GM12878 (cell line): ENCODE measurements around the gene ATP10A. TPM values are rescaled to one million over a fixed set of nuclear protein-coding genes. Genes with fewer than 3 reads are reported as not detected.
"Not testable (repeated sequence)": the region's sequence is repeated elsewhere in the genome, so short reads cannot be mapped to it uniquely, and the experiment has no call there.

Experiments
- ATAC-seq: fragments of 200-7000 bp; cut with Tn5 transposase; 3 replicates; pipeline ENCODE4 v1.9.1; 2020; ENCODE audit warnings: mild to moderate bottlenecking, moderate library complexity
- BruUV-seq: library from RNA; stranded (reverse); fragments of 400-500 nt; replicated peaks from 2 replicates; lab custom pipeline; 2021; lab: Mats Ljungman, UMichigan
- CTCF ChIA-PET: fragments of 300-600 bp; sonication (Branson Sonifier 250); formaldehyde crosslinking; extraction: SDS; loops from one replicate; lab custom pipeline; 2021; ENCODE audit warnings: inconsistent platforms; lab: Yijun Ruan, JAX
- POLR2A ChIA-PET: fragments of 350-600 bp; formaldehyde crosslinking; extraction: SDS; loops from one replicate; lab custom pipeline; 2021; ENCODE audit warnings: inconsistent platforms; lab: Charles Lee
- RAD21 ChIA-PET: fragments of 300-600 bp; sonication (Branson Sonifier 250); formaldehyde crosslinking; loops from one replicate; lab custom pipeline; 2023; ENCODE audit warnings: antibody characterized with exemption; ENCODE audit not compliant: unreplicated experiment; lab: Charles Lee
- SMC1A ChIA-PET: fragments of 300-600 bp; sonication (Branson Sonifier 250); formaldehyde crosslinking; loops from one replicate; lab custom pipeline; 2023; ENCODE audit not compliant: unreplicated experiment, uncharacterized antibody; lab: Charles Lee
- DNase-seq: peaks from one replicate; pipeline ENCODE4 v3.0.0-alpha.2; 2011; ENCODE audit warnings: low read depth, low spot score
- FAIRE-seq: peaks from 3 replicates; lab custom pipeline; 2011; peaks lifted over from hg19 to GRCh38; lab: Jason Lieb, UNC
- H2AFZ ChIP-seq: 2 replicates; pipeline ENCODE4 v1.6.0; 2011; ENCODE audit warnings: low read depth, low read length, control low read depth; ENCODE audit not compliant: control insufficient read depth
- H3K27ac ChIP-seq: 2 replicates; pipeline ENCODE4 v1.5.1; 2011; ENCODE audit warnings: control low read depth; ENCODE audit not compliant: control insufficient read depth, insufficient read depth
- H3K27me3 ChIP-seq, 2 experiments: replicated peaks in 1 of 2; 2 replicates each; pipeline versions ENCODE4 v1.6.0 to v1.6.1; 2011; ENCODE audit warnings: low read length in 1 of 2; ENCODE audit not compliant: control insufficient read depth in 2 of 2, insufficient read depth in 2 of 2
- H3K36me3 ChIP-seq, 2 experiments: 2 replicates each; pipeline ENCODE4 v1.5.1; 2011; ENCODE audit warnings: low read length in 1 of 2; ENCODE audit not compliant: control insufficient read depth in 2 of 2, insufficient read depth in 2 of 2
- H3K4me1 ChIP-seq: 2 replicates; pipeline ENCODE4 v1.6.1; 2011; ENCODE audit warnings: mild to moderate bottlenecking, low read length, moderate library complexity, mixed read lengths; ENCODE audit not compliant: control insufficient read depth, insufficient read depth
- H3K4me2 ChIP-seq: 2 replicates; pipeline ENCODE4 v1.6.0; 2011; ENCODE audit warnings: control low read depth; ENCODE audit not compliant: control insufficient read depth, insufficient read depth
- H3K4me3 ChIP-seq: fragments of 200-600 bp; sonication (generic); 2 replicates; pipeline ENCODE4 v1.5.1; 2016
- H3K79me2 ChIP-seq: 2 replicates; pipeline ENCODE4 v1.6.0; 2011; ENCODE audit warnings: low read length; ENCODE audit not compliant: control insufficient read depth, insufficient read depth
- H3K9ac ChIP-seq: 2 replicates; pipeline ENCODE4 v1.8.0; 2011; ENCODE audit warnings: low read length, control low read depth, mixed read lengths; ENCODE audit not compliant: control insufficient read depth, insufficient read depth
- H3K9me3 ChIP-seq: replicated peaks from 3 replicates; pipeline ENCODE4 v1.5.1; 2011; ENCODE audit warnings: mild to moderate bottlenecking, low read length; ENCODE audit not compliant: control insufficient read depth, insufficient read depth
- H4K20me1 ChIP-seq: 2 replicates; pipeline ENCODE4 v1.6.0; 2011; ENCODE audit not compliant: control insufficient read depth, insufficient read depth
- BACH1 ChIP-seq: fragments of 450-650 bp; IDR thresholded peaks from 2 replicates; pipeline ENCODE4 v1.6.1; 2017; ENCODE audit warnings: mild to moderate bottlenecking, borderline replicate concordance
- PRDM15 ChIP-seq: fragments of 450-650 bp; formaldehyde crosslinking; IDR thresholded peaks from 2 replicates; pipeline ENCODE4 v1.4.0; 2020; ENCODE audit warnings: mild to moderate bottlenecking, moderate library complexity
- ZBED1 ChIP-seq: IDR thresholded peaks from 2 replicates; pipeline ENCODE4 v1.6.1; 2016; ENCODE audit warnings: borderline replicate concordance
- WGBS: methylation state at CpG from one replicate; pipeline ENCODE4 v1.1.6; 2016; ENCODE audit warnings: low lambda C conversion rate; ENCODE audit not compliant: insufficient replicate concordance, insufficient coverage; ENCODE audit errors: missing lambda C conversion rate; 5-methylcytosine and 5-hydroxymethylcytosine counted together
- in situ Hi-C: fragments of 300-500 bp; cut with MboI; formaldehyde crosslinking; loops from 9 replicates; pipeline ENCODE4 v1.14.3; 2018; ENCODE audit warnings: mixed read lengths
- intact Hi-C: fragments of 100-400 bp; cut with micrococcal nuclease; formaldehyde crosslinking; loops from one replicate; pipeline ENCODE4 v1.14.2; 2022; ENCODE audit not compliant: unreplicated experiment
- polyA plus RNA-seq, 11 experiments: library from polyadenylated mRNA; depleted of rRNA in 4 of 11; unstranded in 6 of 11; stranded (reverse) in 5 of 11; fragments of >200 nt; fragmentation: Nextera tagmentation in 4 of 11; fragmentation: Illumina TruSeq in 1 of 11; extraction: Ambion mirVana in 4 of 11; extraction: Trizol in 1 of 11; gene quantifications; 1 replicate in 1 of 11; 2 replicates in 10 of 11; pipeline versions ENCODE4 v1.2.1 to v1.2.3, GENCODE V29; 2011 to 2016; ENCODE audit warnings: inconsistent platforms in 2 of 11, missing spikeins in 2 of 11, low read depth in 1 of 11
- total RNA-seq, 4 experiments: library from RNA; depleted of rRNA in 3 of 4; stranded (reverse); fragments of >200 nt in 3 of 4; fragmentation: Illumina TruSeq in 1 of 4; extraction: Trizol in 1 of 4; gene quantifications; 2 replicates each; pipeline versions ENCODE4 v1.2.1 to v1.2.3, GENCODE V29; 2013 to 2021
- TF ChIP-seq, protein P1 (sequence below): IDR thresholded peaks from 2 replicates; pipeline ENCODE4 v1.6.1; 2011; ENCODE audit warnings: borderline replicate concordance, low read depth, mild to moderate bottlenecking, moderate library complexity, mixed read lengths, low read length; ENCODE audit not compliant: insufficient read depth; ENCODE audit errors: extremely low read length

ATP10A gene
- total and polyA plus RNA-seq, 10 of the 15 experiments (the other 5 are each of a cell fraction or from before 2014, with no cell fraction given) = 0.04 to 1.5 (median 0.31) TPM; not detected in 2

- TF ChIP-seq, protein P1, sequence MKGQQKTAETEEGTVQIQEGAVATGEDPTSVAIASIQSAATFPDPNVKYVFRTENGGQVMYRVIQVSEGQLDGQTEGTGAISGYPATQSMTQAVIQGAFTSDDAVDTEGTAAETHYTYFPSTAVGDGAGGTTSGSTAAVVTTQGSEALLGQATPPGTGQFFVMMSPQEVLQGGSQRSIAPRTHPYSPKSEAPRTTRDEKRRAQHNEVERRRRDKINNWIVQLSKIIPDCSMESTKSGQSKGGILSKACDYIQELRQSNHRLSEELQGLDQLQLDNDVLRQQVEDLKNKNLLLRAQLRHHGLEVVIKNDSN = no peak
- TF ChIP-seq PRDM15 (CRISPR knock-in tag) = no peak
- no peak for TF ChIP-seq ZBED1
- no peak for TF ChIP-seq BACH1
- TF ChIP-seq, all 136 proteins: peak for 0
Measured at GRCh38 chr15:25641361-25641760, 221.8 kb downstream of the ATP10A start (continued).

- H3K79me2 ChIP-seq, H2AFZ ChIP-seq, RAD21 ChIA-PET, H3K27me3 ChIP-seq, ATAC-seq, CTCF ChIA-PET, H3K4me1 ChIP-seq, H3K36me3 ChIP-seq, H3K27ac ChIP-seq, intact Hi-C loops, H3K9ac ChIP-seq, FAIRE-seq, DNase-seq, H3K9me3 ChIP-seq, POLR2A ChIA-PET, H3K4me2 ChIP-seq, BruUV-seq, H3K4me3 ChIP-seq, SMC1A ChIA-PET, H4K20me1 ChIP-seq: not testable (repeated sequence)
- WGBS = 1% methylated on average over 4 of the region's 4 CpGs
- in situ Hi-C loops = loop anchor here (5.0 to 25.0 kb wide), 3 partner anchors 51 to 996 kb away; no protein-coding TSS in a partner anchor
Measured at GRCh38 chr15:25640959-25641358, 222.2 kb downstream of the ATP10A start.
